Measurements from ENCODE around the gene TMIE. TPM values are rescaled to one million over a fixed set of nuclear protein-coding genes. Genes with fewer than 3 reads are reported as not detected.

Gene TMIE
- total and polyA plus RNA-seq, 2 of the 4 experiments (the other 2 are of a cell fraction): 0.12 TPM; not detected in 1

GRCh38 chr3:46721009-46721408 lies 19.8 kb downstream of the TMIE start:
- H3K27ac ChIP-seq (ENCODE audit: insufficient read depth, low read length): no peak overlapping the region
- no peak overlapping the region for H2BK15ac ChIP-seq (ENCODE audit: low read depth, low read length)
- no peak overlapping the region for H3K9ac ChIP-seq (ENCODE audit: low read depth, low read length)
- no peaks in the 10 kb centered on the region for H3K9me1 ChIP-seq (ENCODE audit: insufficient read depth, low read length)
- H3K56ac ChIP-seq (ENCODE audit: extremely low read depth, insufficient read depth, low read length): no peak overlapping the region
- no TSS peak for BruUV-seq (replicated peaks)
- ChIA-PET POLR2A (ENCODE audit: unreplicated experiment) (no interaction called here), CTCF (no interaction called here)
- H3K4me1 ChIP-seq (ENCODE audit: control insufficient read depth, insufficient read depth, low read length): no peaks in the 10 kb centered on the region
- H3K9me3 ChIP-seq (ENCODE audit: control insufficient read depth, insufficient read depth, low read length): no peaks in the 10 kb centered on the region
- H3K18ac ChIP-seq (ENCODE audit: low read depth, low read length): no peak overlapping the region
- no peaks in the 10 kb centered on the region for H4K20me1 ChIP-seq (ENCODE audit: insufficient read depth, low read length)
- no peak overlapping the region for H2AFZ ChIP-seq (replicated peaks; ENCODE audit: low read length, poor library complexity)
- no peak overlapping the region for H2BK5ac ChIP-seq (ENCODE audit: low read depth, low read length, poor library complexity, severe bottlenecking)
- no peak overlapping the region for H4K8ac ChIP-seq (ENCODE audit: low read depth in 2 of 2, low read length in 2 of 2)
- in situ Hi-C loops (cut with MboI; ENCODE audit: low sequenced_read_pairs): loop anchor here (25.0 kb wide), 1 partner anchor 641 kb away; no protein-coding TSS in a partner anchor
- H3K4me2 ChIP-seq (ENCODE audit: low read depth, low read length): no peak overlapping the region
- ATAC-seq (ENCODE audit: low read depth) (no peak), DNase-seq (no peak)
- no peaks in the 10 kb centered on the region for H3K79me1 ChIP-seq (ENCODE audit: low read depth in 1 of 2, low read length in 2 of 2)
- intact Hi-C loops (cut with micrococcal nuclease): no loop called here
- H3K36me3 ChIP-seq (ENCODE audit: control insufficient read depth, insufficient read depth, low read length): no peaks in the 10 kb centered on the region
- WGBS, 2 experiments (ENCODE audit: extremely low coverage in 2 of 2, insufficient read length in 1 of 2): no CpG with 5 or more reads among the region's 2 CpGs
- no peak overlapping the region for H4K91ac ChIP-seq (ENCODE audit: insufficient read depth, low read depth, low read length)
- no peak overlapping the region for H3K4ac ChIP-seq (ENCODE audit: low read depth, low read length)
- H3K23ac ChIP-seq (ENCODE audit: low read depth, low read length): no peak overlapping the region
- H3K27me3 ChIP-seq (ENCODE audit: control insufficient read depth, insufficient read depth, low read length): peaks cover 36% of the 10 kb centered on the region
- no peak overlapping the region for H4K5ac ChIP-seq (ENCODE audit: low read depth, low read length)
- dilution Hi-C loops (cut with HindIII; ENCODE audit: low sequenced_read_pairs, unreplicated experiment): no loop called here
- H3K4me3 ChIP-seq (ENCODE audit: insufficient read depth, low read depth, low read length): no peak overlapping the region
- no peak overlapping the region for H2BK120ac ChIP-seq (ENCODE audit: low read depth, low read length)
- TF ChIP-seq CEBPB (IDR thresholded peaks at IDR 0.05; ENCODE audit: low read depth, low read length): no peak
- no peak for TF ChIP-seq FOS (IDR thresholded peaks at IDR 0.05; ENCODE audit: low read depth, low read length)
- no peak for TF ChIP-seq POLR2A (IDR thresholded peaks at IDR 0.05; ENCODE audit: low read depth, low read length)
- TF ChIP-seq SMC3 (IDR thresholded peaks at IDR 0.05; ENCODE audit: low read depth, low read length): no peak
- TF ChIP-seq ELK1 (IDR thresholded peaks at IDR 0.05; ENCODE audit: borderline replicate concordance, low read depth, low read length): no peak
- TF ChIP-seq CHD1 (IDR thresholded peaks at IDR 0.05; ENCODE audit: low read depth, low read length): no peak
- TF ChIP-seq NFE2L2 (IDR thresholded peaks at IDR 0.05; ENCODE audit: low read depth, low read length): no peak
- no peak for TF ChIP-seq RCOR1 (IDR thresholded peaks at IDR 0.05; ENCODE audit: insufficient replicate concordance, low read length)
- no peak for TF ChIP-seq CTCF (conservative IDR thresholded peaks at IDR 0.05; ENCODE audit: low read depth, low read length)
- TF ChIP-seq MXI1 (IDR thresholded peaks at IDR 0.05; ENCODE audit: borderline replicate concordance, low read depth, low read length): no peak
- TF ChIP-seq MAFK (IDR thresholded peaks at IDR 0.05; ENCODE audit: low read depth, low read length): no peak
- no peak for TF ChIP-seq USF2 (IDR thresholded peaks at IDR 0.05; ENCODE audit: low read depth, low read length)
- TF ChIP-seq BHLHE40 (IDR thresholded peaks at IDR 0.05; ENCODE audit: low read depth, low read length): no peak
- no peak for TF ChIP-seq RFX5 (IDR thresholded peaks at IDR 0.05; ENCODE audit: low read depth, low read length)
- no peak for TF ChIP-seq RAD21 (IDR thresholded peaks at IDR 0.05; ENCODE audit: low read length)
- TF ChIP-seq MAZ (IDR thresholded peaks at IDR 0.05; ENCODE audit: borderline replicate concordance, low read depth, low read length): no peak
- no peak overlapping the region for H2AK5ac ChIP-seq (ENCODE audit: low read depth, low read length)
- H2BK20ac ChIP-seq (ENCODE audit: low read depth, low read length): no peak overlapping the region
- no peak overlapping the region for H3K14ac ChIP-seq (replicated peaks; ENCODE audit: low read depth, low read length)
- H2AK9ac ChIP-seq (replicated peaks; ENCODE audit: low read depth, low read length, poor library complexity): no peak overlapping the region

Data from IMR-90 (cell line).